Spleen (tissue), 11 donors: ENCODE results near the gene YLPM1. TPM values are rescaled to one million over a fixed set of nuclear protein-coding genes. Genes with fewer than 3 reads are reported as not detected.

Source experiments
- DNase-seq: peaks from one replicate; pipeline ENCODE4 v3.0.0-alpha.2; 2020
- H3K27ac ChIP-seq, 8 donors: fragments of 200-600 bp; sonication (generic) in 7 of 8; 1 replicate in 4 of 8; 2 replicates in 4 of 8; pipeline versions ENCODE4 v1.5.0 to v1.8.0; 2016 to 2021; ENCODE audit warnings: inconsistent platforms in 4 of 8, mild to moderate bottlenecking in 4 of 8, moderate library complexity in 1 of 8
- H3K27me3 ChIP-seq, 7 donors: fragments of 200-600 bp; sonication (generic) in 6 of 7; replicated peaks in 1 of 7; 1 replicate in 4 of 7; 2 replicates in 3 of 7; pipeline versions ENCODE4 v1.5.0 to v1.8.0; 2016 to 2021; ENCODE audit warnings: inconsistent platforms in 3 of 7, mild to moderate bottlenecking in 1 of 7
- H3K36me3 ChIP-seq, 6 donors: fragments of 200-600 bp; sonication (generic) in 5 of 6; 1 replicate in 4 of 6; 2 replicates in 2 of 6; pipeline versions ENCODE4 v1.5.0 to v1.8.0; 2016 to 2021; ENCODE audit warnings: inconsistent platforms in 2 of 6
- H3K4me1 ChIP-seq, 6 donors: fragments of 200-600 bp; sonication (generic) in 5 of 6; 1 replicate in 3 of 6; 2 replicates in 3 of 6; pipeline versions ENCODE4 v1.5.0 to v1.8.0; 2016 to 2021; ENCODE audit warnings: inconsistent platforms in 3 of 6
- H3K4me3 ChIP-seq, 8 donors: fragments of 200-600 bp; sonication (generic) in 7 of 8; 1 replicate in 4 of 8; 2 replicates in 4 of 8; pipeline versions ENCODE4 v1.5.0 to v1.8.0; 2016 to 2021; ENCODE audit warnings: inconsistent platforms in 4 of 8, mild to moderate bottlenecking in 4 of 8, moderate library complexity in 2 of 8
- H3K9me3 ChIP-seq, 8 donors: fragments of 200-600 bp; sonication (generic) in 7 of 8; 1 replicate in 4 of 8; 2 replicates in 4 of 8; pipeline versions ENCODE4 v1.5.0 to v1.8.0; 2016 to 2021; ENCODE audit warnings: inconsistent platforms in 4 of 8
- CTCF ChIP-seq, 11 experiments: fragments of 200-600 bp in 7 of 11; fragments of 450-650 bp in 4 of 11; sonication (generic) in 4 of 11; IDR thresholded peaks in 8 of 11; conservative IDR thresholded peaks in 3 of 11; 1 replicate in 7 of 11; 2 replicates in 4 of 11; pipeline versions ENCODE4 v1.4.0 to v1.8.0; 2016 to 2021; ENCODE audit warnings: antibody characterized with exemption in 11 of 11, inconsistent platforms in 4 of 11, mild to moderate bottlenecking in 1 of 11
- POLR2A ChIP-seq, 3 donors: fragments of 450-650 bp; IDR thresholded peaks; one replicate each; pipeline ENCODE4 v1.5.1; 2017; ENCODE audit warnings: antibody characterized with exemption in 3 of 3, mild to moderate bottlenecking in 1 of 3
- POLR2AphosphoS5 ChIP-seq, 3 donors: sonication (generic); formaldehyde crosslinking; IDR thresholded peaks; one replicate each; pipeline ENCODE4 v1.5.1; 2017; ENCODE audit warnings: antibody characterized with exemption in 3 of 3
- WGBS, 5 donors: extraction: QIAGEN DNeasy Blood & Tissue Kit in 3 of 5; methylation state at CpG; one replicate each; pipeline versions ENCODE4 v1.1.5 to v1.1.7; 2013 to 2018; 5-methylcytosine and 5-hydroxymethylcytosine counted together
- intact Hi-C: fragments of 100-400 bp; cut with DNase I; formaldehyde crosslinking; loops from one replicate; pipeline ENCODE4 v1.15.0; 2023; ENCODE audit warnings: low total_unique reads
- polyA plus RNA-seq, 3 donors: library from polyadenylated mRNA; stranded (reverse); fragments of 200-250 nt; gene quantifications; one replicate each; pipeline ENCODE4 v1.2.1, GENCODE V29; 2013
- total RNA-seq, 7 donors: library from RNA; depleted of rRNA in 3 of 7; stranded (reverse); fragments of >200 nt in 3 of 7; fragmentation: NEBNext Ultra II Directional in 4 of 7; extraction: Animal tissue kit (Norgen Biotek cat#: 25700) in 4 of 7; gene quantifications; one replicate each; pipeline versions ENCODE4 v1.1.0 to v1.2.1, GENCODE V29; 2016 to 2021
- donor health status: healthy with polysubstance abuse.
- donor health status: DM: no; HTN: no; CAD: no; lungs with moderate emphysema.
- donor health status: DM: no; HTN: no; CAD: no.
- donor health status: Bipolar disorder and iron deficiency.
- donor health status: healthy.
- donor health status: DM: no; HTN: no; CAD: no.
- donor health status: DM: yes; HTN: yes; CAD: no.

Gene YLPM1
- total and polyA plus RNA-seq, 10 donors: 12.1 to 100 (median 71.1) TPM

GRCh38 chr14:74824997-74825396 lies 61.9 kb downstream of the YLPM1 start:
- no peak overlapping the region for H3K4me3 ChIP-seq
- intact Hi-C loops: no loop called here
- WGBS, 5 donors: 89 to 94% (median 92%) methylated on average over 2 of the region's 2 CpGs
- peak overlapping the region in 1 of 8 donors; percentile 4 for H3K27ac ChIP-seq
- H3K4me1 ChIP-seq: peaks cover 0 to 7% (median 0%) of the 10 kb centered on the region in 6 donors
- no peaks in the 10 kb centered on the region for H3K27me3 ChIP-seq
- no peaks in the 10 kb centered on the region for H3K9me3 ChIP-seq
- no peak for TF ChIP-seq POLR2AphosphoS5 (IDR thresholded peaks at IDR 0.05)
- no peak for TF ChIP-seq CTCF (IDR thresholded peaks at IDR 0.05 in 8 of 11, conservative IDR thresholded peaks at IDR 0.05 in 3 of 11)
- no peak for TF ChIP-seq POLR2A (IDR thresholded peaks at IDR 0.05)
- no peak for DNase-seq
- H3K36me3 ChIP-seq: peaks cover 0 to 88% (median 44%) of the 10 kb centered on the region in 6 donors

- Histone ChIP-seq H3K27ac (no peak overlapping the region), H3K36me3 (peaks cover 0 to 88% (median 35%) of the 10 kb centered on the region in 6 donors), H3K4me1 (peaks cover 0 to 7% (median 0%) of the 10 kb centered on the region in 6 donors), H3K27me3 (no peaks in the 10 kb centered on the region), H3K4me3 (no peak overlapping the region), H3K9me3 (no peaks in the 10 kb centered on the region)
- no peak for DNase-seq
- intact Hi-C loops: no loop called here
- TF ChIP-seq POLR2A (IDR thresholded peaks at IDR 0.05) (no peak), CTCF (IDR thresholded peaks at IDR 0.05 in 8 of 11, conservative IDR thresholded peaks at IDR 0.05 in 3 of 11) (no peak), POLR2AphosphoS5 (IDR thresholded peaks at IDR 0.05) (no peak)
These were observed 63.5 kb downstream of the YLPM1 start for GRCh38 chr14:74826574-74826973.

- TF ChIP-seq POLR2AphosphoS5 (IDR thresholded peaks at IDR 0.05) (no peak), POLR2A (IDR thresholded peaks at IDR 0.05) (no peak), CTCF (IDR thresholded peaks at IDR 0.05 in 8 of 11, conservative IDR thresholded peaks at IDR 0.05 in 3 of 11) (no peak)
- peaks cover 0 to 7% (median 0%) of the 10 kb centered on the region in 6 donors for H3K4me1 ChIP-seq
- H3K27me3 ChIP-seq: no peaks in the 10 kb centered on the region
- no peaks in the 10 kb centered on the region for H3K9me3 ChIP-seq
- no peak overlapping the region for H3K27ac ChIP-seq
- DNase-seq: no peak
- 84 to 93% (median 89%) methylated on average over 5 of the region's 5 CpGs for WGBS, 5 donors
- H3K36me3 ChIP-seq: peaks cover 0 to 83% (median 25%) of the 10 kb centered on the region in 6 donors
- H3K4me3 ChIP-seq: no peak overlapping the region
- intact Hi-C loops: no loop called here
These were observed 66.1 kb downstream of the YLPM1 start for GRCh38 chr14:74829251-74829650.

- Histone ChIP-seq H3K9me3 (no peaks in the 10 kb centered on the region), H3K27me3 (no peaks in the 10 kb centered on the region), H3K27ac (no peak overlapping the region), H3K4me1 (peaks cover 23 to 34% (median 28%) of the 10 kb centered on the region in 6 donors), H3K36me3 (peaks cover 0 to 75% (median 29%) of the 10 kb centered on the region in 6 donors), H3K4me3 (no peak overlapping the region)
- intact Hi-C loops: no loop called here
- TF ChIP-seq POLR2A (IDR thresholded peaks at IDR 0.05) (no peak), CTCF (IDR thresholded peaks at IDR 0.05 in 8 of 11, conservative IDR thresholded peaks at IDR 0.05 in 3 of 11) (no peak), POLR2AphosphoS5 (IDR thresholded peaks at IDR 0.05) (no peak)
- 96 to 98% (median 97%) methylated on average over 4 of the region's 4 CpGs for WGBS, 5 donors
- DNase-seq: no peak
These were observed 69.7 kb downstream of the YLPM1 start for GRCh38 chr14:74832849-74833248.
